Ovary (tissue), 3 donors: Measurements from ENCODE around the gene CHCT1.

Source experiments
- EP300 ChIP-seq: sonication (generic); formaldehyde crosslinking; IDR thresholded peaks from one replicate; pipeline ENCODE4 v1.6.1; 2017; ENCODE audit warnings: antibody characterized with exemption
- POLR2A ChIP-seq: fragments of 450-650 bp; IDR thresholded peaks from one replicate; pipeline ENCODE4 v1.6.1; 2017; ENCODE audit warnings: antibody characterized with exemption, mild to moderate bottlenecking, moderate library complexity
- TF ChIP-seq, protein P1 (sequence below), 3 donors: fragments of 450-650 bp in 2 of 3; fragments of 200-600 bp in 1 of 3; IDR thresholded peaks; one replicate each; pipeline versions ENCODE4 v1.5.1 to v1.8.0; 2016 to 2022; ENCODE audit warnings: antibody characterized with exemption in 3 of 3, mild to moderate bottlenecking in 1 of 3
- donor health status: DM: no; HTN: no; CAD: no.

DNA sequence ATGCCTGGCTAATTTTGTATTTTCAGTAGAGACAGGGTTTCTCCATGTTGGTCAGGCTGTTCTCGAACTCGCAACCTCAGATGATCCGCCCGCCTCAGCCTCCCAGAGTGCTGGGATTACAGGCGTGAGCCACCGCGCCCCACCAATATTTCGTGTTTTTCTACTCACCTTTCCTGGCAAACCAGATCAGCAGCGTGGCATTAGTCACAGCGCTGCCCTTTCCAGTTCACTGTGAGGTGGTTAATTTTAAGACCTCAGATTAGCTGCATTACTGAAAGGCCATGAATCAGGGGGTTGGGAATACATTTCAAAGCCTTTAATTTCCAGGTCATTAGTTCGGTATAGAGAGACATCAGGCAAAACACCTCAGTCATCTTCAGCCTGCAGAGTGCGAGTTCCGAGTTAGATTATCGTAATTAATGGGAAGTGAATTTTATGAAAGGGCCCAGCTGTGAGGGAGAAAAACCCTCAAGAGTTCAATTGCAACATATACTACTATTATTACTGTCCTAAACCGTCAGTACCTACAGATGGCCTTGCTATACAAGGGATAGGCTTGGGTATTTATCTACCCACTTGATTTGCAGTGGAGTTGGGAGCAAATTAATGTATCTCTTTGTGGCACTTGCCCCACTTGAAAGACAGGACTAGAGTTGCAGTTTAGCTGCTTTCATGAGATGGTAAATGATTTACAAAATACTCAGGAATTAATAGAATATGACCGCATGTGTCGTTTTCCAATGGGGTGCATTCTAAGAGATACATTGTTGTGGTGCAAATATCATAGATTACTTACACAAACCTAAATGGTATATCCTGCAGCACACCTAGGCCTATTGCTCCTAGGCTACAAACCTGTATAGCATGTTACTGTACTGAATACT lies 28.2 kb upstream of the CHCT1 start:
- TF ChIP-seq, protein P1, sequence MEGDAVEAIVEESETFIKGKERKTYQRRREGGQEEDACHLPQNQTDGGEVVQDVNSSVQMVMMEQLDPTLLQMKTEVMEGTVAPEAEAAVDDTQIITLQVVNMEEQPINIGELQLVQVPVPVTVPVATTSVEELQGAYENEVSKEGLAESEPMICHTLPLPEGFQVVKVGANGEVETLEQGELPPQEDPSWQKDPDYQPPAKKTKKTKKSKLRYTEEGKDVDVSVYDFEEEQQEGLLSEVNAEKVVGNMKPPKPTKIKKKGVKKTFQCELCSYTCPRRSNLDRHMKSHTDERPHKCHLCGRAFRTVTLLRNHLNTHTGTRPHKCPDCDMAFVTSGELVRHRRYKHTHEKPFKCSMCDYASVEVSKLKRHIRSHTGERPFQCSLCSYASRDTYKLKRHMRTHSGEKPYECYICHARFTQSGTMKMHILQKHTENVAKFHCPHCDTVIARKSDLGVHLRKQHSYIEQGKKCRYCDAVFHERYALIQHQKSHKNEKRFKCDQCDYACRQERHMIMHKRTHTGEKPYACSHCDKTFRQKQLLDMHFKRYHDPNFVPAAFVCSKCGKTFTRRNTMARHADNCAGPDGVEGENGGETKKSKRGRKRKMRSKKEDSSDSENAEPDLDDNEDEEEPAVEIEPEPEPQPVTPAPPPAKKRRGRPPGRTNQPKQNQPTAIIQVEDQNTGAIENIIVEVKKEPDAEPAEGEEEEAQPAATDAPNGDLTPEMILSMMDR (IDR thresholded peaks at IDR 0.05): no peak
- TF ChIP-seq POLR2A (no peak), EP300 (no peak)
